Upper lobe of left lung (tissue), 6 donors: Measurements from ENCODE around the gene A2ML1. TPM values are rescaled to one million over a fixed set of nuclear protein-coding genes. Genes with fewer than 3 reads are reported as not detected.

ENCODE experiments used
- ATAC-seq, 2 donors: fragments of 200-7000 bp; cut with Tn5 transposase; one replicate each; pipeline ENCODE4 v1.9.1; 2022; ENCODE audit warnings: mild to moderate bottlenecking in 2 of 2, moderate library complexity in 2 of 2; ENCODE audit not compliant: low FRiP score in 2 of 2
- DNase-seq, 2 donors: peaks; one replicate each; pipeline ENCODE4 v3.0.0-alpha.2; 2019 to 2020
- H3K27ac ChIP-seq, 4 donors: fragments of 200-600 bp; sonication (generic); one replicate each; pipeline ENCODE4 v1.5.1; 2016 to 2019
- H3K27me3 ChIP-seq, 4 donors: fragments of 200-600 bp; sonication (generic); one replicate each; pipeline ENCODE4 v1.5.1; 2017 to 2019
- H3K36me3 ChIP-seq, 4 donors: fragments of 200-600 bp; sonication (generic); one replicate each; pipeline ENCODE4 v1.5.1; 2016 to 2019
- H3K4me1 ChIP-seq, 4 donors: fragments of 200-600 bp; sonication (generic); one replicate each; pipeline ENCODE4 v1.5.1; 2018 to 2019
- H3K4me3 ChIP-seq, 4 donors: fragments of 200-600 bp; sonication (generic); one replicate each; pipeline ENCODE4 v1.5.1; 2017 to 2019; ENCODE audit warnings: mild to moderate bottlenecking in 2 of 4, moderate library complexity in 1 of 4
- H3K9me3 ChIP-seq, 4 donors: fragments of 200-600 bp; sonication (generic); one replicate each; pipeline ENCODE4 v1.5.1; 2018 to 2019
- CTCF ChIP-seq, 6 experiments: fragments of 450-650 bp in 4 of 6; fragments of 200-600 bp in 2 of 6; sonication (generic) in 2 of 6; IDR thresholded peaks; one replicate each; pipeline ENCODE4 v1.5.1; 2016 to 2019; ENCODE audit warnings: antibody characterized with exemption in 6 of 6
- EP300 ChIP-seq, 4 donors: sonication (generic); formaldehyde crosslinking; IDR thresholded peaks; one replicate each; pipeline ENCODE4 v1.5.1; 2017; ENCODE audit warnings: antibody characterized with exemption in 4 of 4, control low read depth in 2 of 4
- POLR2A ChIP-seq, 4 donors: fragments of 450-650 bp; IDR thresholded peaks; one replicate each; pipeline ENCODE4 v1.5.1; 2016 to 2017; ENCODE audit warnings: antibody characterized with exemption in 4 of 4, mild to moderate bottlenecking in 2 of 4
- POLR2AphosphoS5 ChIP-seq, 2 donors: sonication (generic); formaldehyde crosslinking; IDR thresholded peaks; one replicate each; pipeline ENCODE4 v1.5.1; 2017; ENCODE audit warnings: antibody characterized with exemption in 2 of 2
- WGBS, 2 donors: methylation state at CpG; one replicate each; pipeline ENCODE4 v1.1.5; 2017 to 2018; 5-methylcytosine and 5-hydroxymethylcytosine counted together
- total RNA-seq, 6 donors: library from RNA; depleted of rRNA in 4 of 6; stranded (reverse); fragments of >200 nt in 4 of 6; gene quantifications; one replicate each; pipeline versions ENCODE4 v1.1.0 to v1.2.1, GENCODE V29; 2016 to 2021
- donor health status: DM: no; HTN: no; CAD: no; lungs with moderate emphysema.
- donor health status: DM: no; HTN: yes; CAD: no; lungs with severe emphysema.

Gene A2ML1
- total RNA-seq, 6 donors from 2014 or later, result 0.13 to 0.15 TPM; not detected in 4

- H3K4me1 ChIP-seq, result no peaks in the 10 kb centered on the region
- 90 to 94% methylated on average over 9 of the region's 9 CpGs for WGBS, 2 donors
- H3K36me3 ChIP-seq, result no peaks in the 10 kb centered on the region
- H3K9me3 ChIP-seq, result no peaks in the 10 kb centered on the region
- H3K27me3 ChIP-seq, result no peaks in the 10 kb centered on the region
- H3K4me3 ChIP-seq, result no peak overlapping the region
- H3K27ac ChIP-seq, result no peak overlapping the region
- ATAC-seq, result no peak
- DNase-seq, result no peak
- TF ChIP-seq POLR2A (IDR thresholded peaks at IDR 0.05) (no peak), EP300 (IDR thresholded peaks at IDR 0.05) (no peak), CTCF (IDR thresholded peaks at IDR 0.05) (no peak), POLR2AphosphoS5 (IDR thresholded peaks at IDR 0.05) (no peak)
These were observed 14.9 kb downstream of the A2ML1 start for GRCh38 chr12:8837291-8837690.

- no peak overlapping the region for H3K27ac ChIP-seq
- H3K4me1 ChIP-seq, result no peaks in the 10 kb centered on the region
- no peaks in the 10 kb centered on the region for H3K9me3 ChIP-seq
- H3K36me3 ChIP-seq, result no peaks in the 10 kb centered on the region
- ATAC-seq (no peak), DNase-seq (no peak)
- H3K4me3 ChIP-seq, result no peak overlapping the region
- TF ChIP-seq CTCF (IDR thresholded peaks at IDR 0.05) (no peak), POLR2A (IDR thresholded peaks at IDR 0.05) (no peak), EP300 (IDR thresholded peaks at IDR 0.05) (no peak), POLR2AphosphoS5 (IDR thresholded peaks at IDR 0.05) (no peak)
- no peaks in the 10 kb centered on the region for H3K27me3 ChIP-seq
- 91% methylated on average over 7 of the region's 7 CpGs for WGBS, 2 donors
These were observed 17.9 kb downstream of the A2ML1 start for GRCh38 chr12:8840321-8840720.

- Histone ChIP-seq H3K27ac (no peak overlapping the region), H3K4me3 (no peak overlapping the region), H3K9me3 (no peaks in the 10 kb centered on the region), H3K27me3 (no peaks in the 10 kb centered on the region), H3K36me3 (no peaks in the 10 kb centered on the region), H3K4me1 (no peaks in the 10 kb centered on the region)
- DNase-seq (no peak), ATAC-seq (no peak)
- 64 to 68% methylated on average over 7 of the region's 8 CpGs for WGBS, 2 donors
- TF ChIP-seq POLR2A (IDR thresholded peaks at IDR 0.05) (no peak), POLR2AphosphoS5 (IDR thresholded peaks at IDR 0.05) (no peak), CTCF (IDR thresholded peaks at IDR 0.05) (no peak), EP300 (IDR thresholded peaks at IDR 0.05) (no peak)
These were observed 18.7 kb downstream of the A2ML1 start for GRCh38 chr12:8840938-8841633.

- WGBS, 2 donors, result 81 to 94% methylated on average over 4 of the region's 4 CpGs
- no peak for TF ChIP-seq CTCF (IDR thresholded peaks at IDR 0.05)
- TF ChIP-seq EP300 (IDR thresholded peaks at IDR 0.05), result no peak
- no peak for TF ChIP-seq POLR2AphosphoS5 (IDR thresholded peaks at IDR 0.05)
- TF ChIP-seq POLR2A (IDR thresholded peaks at IDR 0.05), result no peak
- H3K9me3 ChIP-seq, result no peaks in the 10 kb centered on the region
- H3K4me3 ChIP-seq, result no peak overlapping the region
- H3K4me1 ChIP-seq, result no peaks in the 10 kb centered on the region
- no peaks in the 10 kb centered on the region for H3K27me3 ChIP-seq
- no peaks in the 10 kb centered on the region for H3K36me3 ChIP-seq
- no peak overlapping the region for H3K27ac ChIP-seq
- no peak for DNase-seq
- ATAC-seq, result no peak
These were observed 19.4 kb downstream of the A2ML1 start for GRCh38 chr12:8841778-8842177.

- Histone ChIP-seq H3K4me1 (no peaks in the 10 kb centered on the region), H3K4me3 (no peak overlapping the region), H3K9me3 (no peaks in the 10 kb centered on the region), H3K27me3 (no peaks in the 10 kb centered on the region), H3K36me3 (no peaks in the 10 kb centered on the region), H3K27ac (no peak overlapping the region)
- 26 to 46% methylated on average over 11 of the region's 11 CpGs for WGBS, 2 donors
- ATAC-seq (peak in 1 of 2 donors; percentile 58), DNase-seq (peak in 1 of 2 donors; percentile 48)
- no peak for TF ChIP-seq POLR2AphosphoS5 (IDR thresholded peaks at IDR 0.05)
- no peak for TF ChIP-seq POLR2A (IDR thresholded peaks at IDR 0.05)
- TF ChIP-seq CTCF (IDR thresholded peaks at IDR 0.05), result no peak
- no peak for TF ChIP-seq EP300 (IDR thresholded peaks at IDR 0.05)
These were observed 22.2 kb downstream of the A2ML1 start for GRCh38 chr12:8844665-8845064.
